Endometrial microvascular endothelial cells (primary cell): ENCODE results near the gene EXOSC9. TPM values are rescaled to one million over a fixed set of nuclear protein-coding genes. Genes with fewer than 3 reads are reported as not detected.

Source experiments
- total RNA-seq: library from RNA; depleted of rRNA; stranded (reverse); fragments of >200 nt; gene quantifications from one replicate; pipeline ENCODE4 v1.2.3, GENCODE V29; 2015; ENCODE audit errors: inconsistent ontology term

The EXOSC9 gene
- total RNA-seq, 1 donor from 2014 or later, result 76.7 TPM

Other genes with a start within 250 kb of the EXOSC9 start
- gene ANXA5, start 104.3 kb upstream of the EXOSC9 start, total RNA-seq, result 636 TPM
- 2.6 TPM for gene SMIM43, start 36.2 kb upstream of the EXOSC9 start, total RNA-seq
- 143 TPM for gene CCNA2, start 22.6 kb downstream of the EXOSC9 start, total RNA-seq
- 17.2 TPM for gene BBS7, start 69.2 kb downstream of the EXOSC9 start, total RNA-seq
- gene TRPC3, start 150.7 kb downstream of the EXOSC9 start, total RNA-seq, result not detected